Measurements from ENCODE around the gene EIF2D.
"Not testable (repeated sequence)": the region's sequence is repeated elsewhere in the genome, so short reads cannot be mapped to it uniquely, and the experiment has no call there.

EIF2D gene

DNA sequence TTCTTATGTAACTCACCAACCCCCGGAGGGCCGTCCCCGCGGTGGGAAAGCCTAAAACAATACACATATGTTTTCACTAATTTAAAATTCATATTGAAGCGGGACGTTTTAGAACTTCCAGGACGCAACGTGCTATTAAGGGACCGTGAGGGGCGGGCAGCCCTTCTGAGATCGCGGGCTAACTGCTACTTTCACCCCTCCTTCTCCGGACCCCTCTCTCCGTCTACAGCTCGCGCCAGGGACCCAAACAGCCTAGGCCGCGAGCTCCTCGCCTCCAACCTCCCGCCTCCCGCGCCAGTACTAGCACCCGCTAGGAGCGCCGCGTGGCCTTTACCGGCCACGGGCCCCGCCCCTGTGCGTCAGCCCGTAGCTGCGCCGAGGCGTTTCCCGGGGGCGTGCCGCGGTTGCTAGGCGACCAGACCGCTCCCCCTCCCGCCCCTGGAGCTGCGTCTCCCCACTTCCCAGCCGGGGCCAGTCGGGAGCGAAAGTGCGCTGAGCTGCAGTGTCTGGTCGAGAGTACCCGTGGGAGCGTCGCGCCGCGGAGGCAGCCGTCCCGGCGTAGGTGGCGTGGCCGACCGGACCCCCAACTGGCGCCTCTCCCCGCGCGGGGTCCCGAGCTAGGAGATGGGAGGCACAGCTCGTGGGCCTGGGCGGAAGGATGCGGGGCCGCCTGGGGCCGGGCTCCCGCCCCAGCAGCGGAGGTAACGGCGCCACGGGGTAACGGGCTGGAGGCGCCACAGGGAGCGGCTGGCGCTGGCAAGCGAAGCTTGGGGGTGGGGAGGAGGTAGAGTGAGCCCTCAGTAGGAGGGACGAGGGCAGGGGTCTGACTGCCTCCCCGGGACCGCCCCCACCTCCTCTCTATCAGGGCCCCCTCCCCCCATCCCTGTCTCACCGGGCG, 23.1 kb upstream of the EIF2D start, which contains the start of gene DYRK3:
Gene DYRK3, plus strand, starts transcription at position 457 of the 898 bp plus-strand sequence. Its CDS starts 168 bp downstream, at position 625.
- DNase-seq (ENCODE audit: low read depth in 2 of 2): peak; percentile 83 to 91

DNA sequence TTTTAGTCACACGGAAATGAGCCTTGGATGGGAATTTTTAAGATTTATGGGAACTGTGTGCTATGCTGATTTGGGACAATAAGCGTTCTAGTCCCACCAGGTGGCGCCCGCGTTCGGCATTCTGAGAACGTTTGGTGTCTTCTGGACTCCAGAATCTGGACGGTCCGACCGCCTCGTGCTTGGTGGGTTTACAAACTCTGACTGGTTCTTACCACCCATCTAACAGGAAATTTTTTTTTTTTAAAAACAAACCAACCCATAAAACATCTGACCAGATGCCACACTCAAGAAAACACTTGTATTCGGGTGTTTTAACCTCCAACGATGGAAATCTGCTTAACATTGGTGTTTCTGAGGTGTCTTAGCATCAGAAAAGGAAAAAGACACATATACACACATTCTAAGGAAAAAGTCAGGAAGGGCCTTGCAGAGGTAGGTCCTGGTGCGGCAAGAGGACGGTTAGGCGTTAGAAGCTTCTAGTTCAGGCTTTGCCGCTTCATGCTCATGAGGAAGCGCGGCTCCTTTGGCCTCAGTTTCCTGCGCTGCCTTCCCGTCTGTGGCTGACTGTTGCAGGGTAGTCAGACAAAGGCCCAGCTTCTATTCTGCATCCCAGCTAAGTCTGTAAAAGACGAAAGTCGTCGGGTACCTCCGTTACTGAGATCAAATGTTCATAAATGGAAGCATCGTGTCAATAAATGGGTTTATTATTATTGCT, 22.3 kb upstream of the EIF2D start:
- DNase-seq (ENCODE audit: low read depth in 2 of 2): peak; percentile 65 to 73

GRCh38 chr1:206633708-206634121, 21.4 kb upstream of the EIF2D start:
- no peak for DNase-seq (ENCODE audit: low read depth in 2 of 2)

- no peak for DNase-seq (ENCODE audit: low read depth in 2 of 2)
Measured at GRCh38 chr1:206631085-206631509, 18.8 kb upstream of the EIF2D start.

- no peak for DNase-seq (ENCODE audit: low read depth in 2 of 2)
Measured at GRCh38 chr1:206628916-206629315, 16.7 kb upstream of the EIF2D start.

GRCh38 chr1:206626396-206626795, 14.1 kb upstream of the EIF2D start:
- DNase-seq (ENCODE audit: low read depth in 2 of 2): not testable (repeated sequence)

DNA sequence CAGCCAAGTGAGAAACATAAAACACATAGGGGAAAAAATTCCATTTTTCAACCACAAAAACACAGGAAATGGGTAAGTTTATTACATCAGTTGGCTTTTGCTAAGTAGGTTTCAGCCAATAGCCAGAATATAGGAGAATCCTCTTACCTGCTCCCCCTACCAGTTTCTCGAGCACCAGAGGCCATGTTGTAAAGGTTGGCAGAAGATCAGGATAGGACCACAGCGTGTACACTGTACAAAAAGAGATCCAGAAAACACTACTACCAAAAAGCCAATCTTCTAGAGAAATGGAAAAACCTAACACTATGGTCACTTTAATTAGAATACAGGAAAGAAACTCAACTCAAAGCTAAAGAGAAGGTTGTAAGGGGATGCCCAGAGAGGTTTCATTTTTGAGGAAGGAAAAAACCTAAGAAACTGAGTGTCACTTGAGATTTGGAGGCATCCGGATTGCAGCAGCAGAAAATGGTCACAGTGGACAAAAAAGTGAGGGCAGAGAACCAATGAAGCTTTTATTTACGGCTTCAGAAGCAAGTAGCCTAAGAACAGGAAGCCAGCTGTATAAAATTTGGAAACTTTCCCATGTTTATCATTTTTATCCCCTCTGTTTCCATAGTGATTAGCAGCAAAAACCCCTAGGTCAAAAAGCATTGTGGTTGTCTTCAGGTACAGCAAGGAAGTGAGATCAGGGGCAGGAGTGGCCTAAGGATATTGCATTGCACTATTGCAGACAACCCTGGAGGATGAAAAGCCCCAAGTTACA, 2.9 kb downstream of the EIF2D start:
- DNase-seq (ENCODE audit: low read depth in 2 of 2): no peak

DNA sequence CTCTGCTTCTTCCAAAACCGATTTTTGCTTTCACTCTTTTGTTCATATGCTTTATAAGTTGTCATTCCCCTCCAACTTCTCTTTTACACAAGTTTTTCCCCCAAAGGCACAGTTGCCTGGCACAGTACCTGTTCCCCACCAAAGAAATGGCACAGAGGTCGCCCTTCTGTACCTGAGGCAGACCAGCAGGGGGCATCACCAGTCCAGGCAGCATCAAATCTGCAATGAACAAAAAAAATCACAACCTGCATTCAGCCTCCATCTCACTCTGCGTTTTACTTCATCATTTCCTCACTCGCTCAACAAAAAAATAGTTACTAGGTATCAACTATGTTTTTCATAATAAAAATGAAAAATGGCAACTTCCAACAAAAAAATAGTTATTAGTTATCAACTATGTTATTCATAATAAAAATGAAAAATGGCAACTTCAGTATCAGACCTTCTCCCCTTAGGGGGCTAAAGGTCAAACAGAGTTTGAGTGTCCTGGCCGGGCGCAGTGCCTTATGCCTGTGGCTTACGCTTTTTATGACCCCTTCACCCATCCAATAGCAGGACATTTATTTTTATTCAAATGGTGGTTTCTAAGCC, 4.1 kb downstream of the EIF2D start:
- DNase-seq (ENCODE audit: low read depth in 2 of 2): peak; percentile 46 to 49

DNA sequence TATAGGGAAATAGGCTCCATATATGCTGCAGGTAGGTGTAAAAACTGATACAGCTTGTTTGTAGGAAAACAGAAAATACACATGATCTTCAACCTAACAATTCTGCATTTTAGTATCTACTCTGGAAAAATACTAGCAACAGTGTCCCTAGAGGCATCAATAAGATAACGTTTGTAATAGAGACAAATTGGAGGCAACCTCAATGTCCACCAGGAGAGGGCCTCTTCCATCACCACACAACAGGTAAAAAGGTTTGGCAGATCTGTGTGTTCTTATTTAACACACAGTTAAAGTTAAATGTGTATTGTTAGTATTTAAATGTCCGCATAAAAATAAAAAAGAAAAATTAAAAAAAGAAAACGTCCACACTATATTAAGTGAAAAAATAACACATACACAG, 5.4 kb downstream of the EIF2D start:
- no peak for DNase-seq (ENCODE audit: low read depth in 2 of 2)

DNA sequence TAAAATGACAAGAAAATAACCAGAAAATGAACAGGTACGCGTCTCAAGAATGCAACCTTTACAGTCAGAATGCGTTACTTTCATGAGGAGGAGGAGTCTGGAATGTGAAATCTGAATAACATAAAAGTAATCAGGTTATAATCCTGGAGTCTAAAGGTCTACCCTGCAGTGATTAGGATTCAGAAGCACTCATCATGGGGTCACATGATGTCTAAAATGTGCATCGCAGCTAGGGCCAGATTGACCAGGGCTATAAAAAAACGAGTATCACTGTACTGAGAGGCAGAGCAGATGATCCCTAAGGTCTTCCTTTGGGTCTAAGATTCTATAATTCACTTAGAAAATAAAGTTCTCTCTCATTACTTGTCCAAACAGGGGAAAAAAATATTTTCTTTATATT, 7.4 kb downstream of the EIF2D start:
- no peak for DNase-seq (ENCODE audit: low read depth in 2 of 2)

- no peak for DNase-seq (ENCODE audit: low read depth in 2 of 2)
Measured at GRCh38 chr1:206600527-206600926, 11.7 kb downstream of the EIF2D start.

- no peak for DNase-seq (ENCODE audit: low read depth in 2 of 2)
Measured at GRCh38 chr1:206596319-206596666, 16.0 kb downstream of the EIF2D start.

GRCh38 chr1:206595581-206596318, 16.5 kb downstream of the EIF2D start:
- DNase-seq (ENCODE audit: low read depth in 2 of 2): no peak

- DNase-seq (ENCODE audit: low read depth in 2 of 2): no peak
Measured at GRCh38 chr1:206593351-206593925, 18.8 kb downstream of the EIF2D start.

GRCh38 chr1:206591696-206592095, 20.6 kb downstream of the EIF2D start:
- no peak for DNase-seq (ENCODE audit: low read depth in 2 of 2)

DNA sequence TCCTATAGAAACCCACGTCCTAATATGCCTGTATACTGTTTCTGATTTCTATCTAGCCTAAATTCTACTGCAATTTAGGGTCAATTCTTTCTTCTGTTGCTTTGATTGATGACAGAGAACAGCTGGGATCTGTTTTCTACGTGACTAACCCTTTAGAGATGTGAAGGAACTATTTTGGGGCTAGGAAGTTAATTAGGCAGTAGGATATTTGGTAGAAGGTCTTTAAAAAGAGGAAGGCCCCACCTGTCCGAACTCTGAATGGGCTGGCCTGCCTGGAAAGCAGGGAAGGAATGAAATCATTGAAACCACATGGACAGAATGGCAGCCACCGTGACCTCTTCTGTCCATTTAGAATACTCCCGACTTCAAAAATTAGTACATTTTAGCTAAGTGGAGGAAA, 21.0 kb downstream of the EIF2D start:
- no peak for DNase-seq (ENCODE audit: low read depth in 2 of 2)

GRCh38 chr1:206590025-206590758, 22.1 kb downstream of the EIF2D start:
- peak; percentile 40 to 53 for DNase-seq (ENCODE audit: low read depth in 2 of 2)

DNA sequence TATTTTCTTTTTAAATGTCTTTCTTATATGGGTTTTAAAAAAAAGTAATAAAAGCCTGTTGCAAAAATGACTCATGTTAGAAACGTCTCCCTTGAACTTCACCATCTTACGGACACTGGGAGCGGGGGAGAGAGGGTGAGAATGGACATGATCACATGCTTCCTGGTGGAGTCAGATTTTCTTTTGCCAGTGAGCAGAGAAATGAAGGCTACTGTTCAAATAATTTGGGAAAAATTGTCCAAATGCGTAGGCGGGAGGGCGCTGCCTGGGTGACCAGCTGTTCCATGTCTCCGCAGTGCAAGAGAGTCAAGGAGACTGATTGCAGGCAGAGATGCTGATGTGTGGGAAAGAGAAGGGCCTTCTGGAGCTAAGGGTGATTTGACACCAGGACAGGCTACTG, 23.1 kb downstream of the EIF2D start:
- DNase-seq (ENCODE audit: low read depth in 2 of 2): no peak

- DNase-seq (ENCODE audit: low read depth in 2 of 2): no peak
Measured at GRCh38 chr1:206588492-206588891, 23.8 kb downstream of the EIF2D start.

DNA sequence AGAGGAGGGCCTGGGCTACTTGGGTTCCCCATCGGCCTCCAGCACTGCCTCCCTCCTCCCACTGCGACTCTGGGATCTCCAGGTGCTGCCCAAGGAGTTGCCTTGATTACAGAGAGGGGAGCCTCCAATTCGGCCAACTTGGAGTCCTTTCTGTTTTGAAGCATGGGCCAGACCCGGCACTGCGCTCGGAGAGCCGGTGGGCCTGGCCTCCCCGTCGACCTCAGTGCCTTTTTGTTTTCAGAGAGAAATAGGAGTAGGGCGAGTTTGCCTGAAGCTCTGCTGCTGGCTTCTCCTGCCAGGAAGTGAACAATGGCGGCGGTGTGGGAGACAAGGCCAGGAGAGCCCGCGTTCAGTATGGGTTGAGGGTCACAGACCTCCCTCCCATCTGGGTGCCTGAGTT, 24.4 kb downstream of the EIF2D start:
- DNase-seq (ENCODE audit: low read depth in 2 of 2): no peak

All from activated CD4-positive, alpha-beta T cell treated with anti-CD3 and anti-CD28 coated beads for 24 hours (primary cell).